GM12878 (cell line): ENCODE measurements around the gene RAB31. TPM values are rescaled to one million over a fixed set of nuclear protein-coding genes. Genes with fewer than 3 reads are reported as not detected.

ENCODE experiments used
- ATAC-seq: fragments of 200-7000 bp; cut with Tn5 transposase; 3 replicates; pipeline ENCODE4 v1.9.1; 2020; ENCODE audit warnings: mild to moderate bottlenecking, moderate library complexity
- BruUV-seq: library from RNA; stranded (reverse); fragments of 400-500 nt; replicated peaks from 2 replicates; lab custom pipeline; 2021; lab: Mats Ljungman, UMichigan
- CTCF ChIA-PET: fragments of 300-600 bp; sonication (Branson Sonifier 250); formaldehyde crosslinking; extraction: SDS; loops from one replicate; lab custom pipeline; 2021; ENCODE audit warnings: inconsistent platforms; lab: Yijun Ruan, JAX
- POLR2A ChIA-PET: fragments of 350-600 bp; formaldehyde crosslinking; extraction: SDS; loops from one replicate; lab custom pipeline; 2021; ENCODE audit warnings: inconsistent platforms; lab: Charles Lee
- RAD21 ChIA-PET: fragments of 300-600 bp; sonication (Branson Sonifier 250); formaldehyde crosslinking; loops from one replicate; lab custom pipeline; 2023; ENCODE audit warnings: antibody characterized with exemption; ENCODE audit not compliant: unreplicated experiment; lab: Charles Lee
- SMC1A ChIA-PET: fragments of 300-600 bp; sonication (Branson Sonifier 250); formaldehyde crosslinking; loops from one replicate; lab custom pipeline; 2023; ENCODE audit not compliant: unreplicated experiment, uncharacterized antibody; lab: Charles Lee
- DNase-seq: peaks from one replicate; pipeline ENCODE4 v3.0.0-alpha.2; 2011; ENCODE audit warnings: low read depth, low spot score
- FAIRE-seq: peaks from 3 replicates; lab custom pipeline; 2011; peaks lifted over from hg19 to GRCh38; lab: Jason Lieb, UNC
- H2AFZ ChIP-seq: 2 replicates; pipeline ENCODE4 v1.6.0; 2011; ENCODE audit warnings: low read depth, low read length, control low read depth; ENCODE audit not compliant: control insufficient read depth
- H3K27ac ChIP-seq: 2 replicates; pipeline ENCODE4 v1.5.1; 2011; ENCODE audit warnings: control low read depth; ENCODE audit not compliant: control insufficient read depth, insufficient read depth
- H3K27me3 ChIP-seq, 2 experiments: replicated peaks in 1 of 2; 2 replicates each; pipeline versions ENCODE4 v1.6.0 to v1.6.1; 2011; ENCODE audit warnings: low read length in 1 of 2; ENCODE audit not compliant: control insufficient read depth in 2 of 2, insufficient read depth in 2 of 2
- H3K36me3 ChIP-seq, 2 experiments: 2 replicates each; pipeline ENCODE4 v1.5.1; 2011; ENCODE audit warnings: low read length in 1 of 2; ENCODE audit not compliant: control insufficient read depth in 2 of 2, insufficient read depth in 2 of 2
- H3K4me1 ChIP-seq: 2 replicates; pipeline ENCODE4 v1.6.1; 2011; ENCODE audit warnings: mild to moderate bottlenecking, low read length, moderate library complexity, mixed read lengths; ENCODE audit not compliant: control insufficient read depth, insufficient read depth
- H3K4me2 ChIP-seq: 2 replicates; pipeline ENCODE4 v1.6.0; 2011; ENCODE audit warnings: control low read depth; ENCODE audit not compliant: control insufficient read depth, insufficient read depth
- H3K4me3 ChIP-seq: fragments of 200-600 bp; sonication (generic); 2 replicates; pipeline ENCODE4 v1.5.1; 2016
- H3K79me2 ChIP-seq: 2 replicates; pipeline ENCODE4 v1.6.0; 2011; ENCODE audit warnings: low read length; ENCODE audit not compliant: control insufficient read depth, insufficient read depth
- H3K9ac ChIP-seq: 2 replicates; pipeline ENCODE4 v1.8.0; 2011; ENCODE audit warnings: low read length, control low read depth, mixed read lengths; ENCODE audit not compliant: control insufficient read depth, insufficient read depth
- H3K9me3 ChIP-seq: replicated peaks from 3 replicates; pipeline ENCODE4 v1.5.1; 2011; ENCODE audit warnings: mild to moderate bottlenecking, low read length; ENCODE audit not compliant: control insufficient read depth, insufficient read depth
- H4K20me1 ChIP-seq: 2 replicates; pipeline ENCODE4 v1.6.0; 2011; ENCODE audit not compliant: control insufficient read depth, insufficient read depth
- CBFB ChIP-seq: IDR thresholded peaks from 2 replicates; pipeline ENCODE4 v1.6.1; 2016; ENCODE audit warnings: antibody characterized with exemption, low read depth
- CREM ChIP-seq: IDR thresholded peaks from 2 replicates; pipeline ENCODE4 v1.6.1; 2014; ENCODE audit warnings: antibody characterized with exemption, low read depth
- E2F4 ChIP-seq: IDR thresholded peaks from 2 replicates; pipeline ENCODE4 v1.6.1; 2012; ENCODE audit warnings: low read depth, low read length, improper control_type of control experiment
- HCFC1 ChIP-seq: fragments of 150-350 bp; IDR thresholded peaks from 2 replicates; pipeline ENCODE4 v1.6.1; 2014; ENCODE audit warnings: low read length
- HDAC6 ChIP-seq: fragments of 200-600 bp; sonication (generic); IDR thresholded peaks from one replicate; pipeline ENCODE4 v1.8.0; 2017; ENCODE audit warnings: antibody characterized with exemption; ENCODE audit not compliant: unreplicated experiment
- IKZF2 ChIP-seq, 2 experiments: fragments of 450-650 bp; IDR thresholded peaks; 2 replicates each; pipeline ENCODE4 v1.6.1; 2017; ENCODE audit warnings: mild to moderate bottlenecking in 2 of 2, moderate library complexity in 2 of 2
- KAT2A ChIP-seq: conservative IDR thresholded peaks from 2 replicates; pipeline ENCODE4 v1.6.1; 2011; ENCODE audit warnings: low read depth, low read length; ENCODE audit not compliant: control insufficient read depth
- MLLT1 ChIP-seq: fragments of 450-650 bp; IDR thresholded peaks from 2 replicates; pipeline ENCODE4 v1.6.1; 2016; ENCODE audit warnings: mild to moderate bottlenecking
- NFYB ChIP-seq: IDR thresholded peaks from 2 replicates; pipeline ENCODE4 v1.6.1; 2011; ENCODE audit warnings: low read depth, mild to moderate bottlenecking, low read length, improper control_type of control experiment, moderate library complexity; ENCODE audit not compliant: insufficient read depth
- NR2C2 ChIP-seq: IDR thresholded peaks from 2 replicates; pipeline ENCODE4 v1.6.1; 2011; ENCODE audit warnings: borderline replicate concordance, low read depth; ENCODE audit not compliant: control insufficient read depth, insufficient read length
- POU2F2 ChIP-seq: IDR thresholded peaks from 3 replicates; pipeline ENCODE4 v1.6.1; 2011; ENCODE audit warnings: low read depth, mild to moderate bottlenecking, low read length, borderline replicate concordance
- SPI1 ChIP-seq: IDR thresholded peaks from 2 replicates; pipeline ENCODE4 v1.6.1; 2011; ENCODE audit warnings: low read depth, mild to moderate bottlenecking, low read length, moderate library complexity, borderline replicate concordance; ENCODE audit not compliant: insufficient read depth
- STAT3 ChIP-seq: IDR thresholded peaks from 2 replicates; pipeline ENCODE4 v1.6.1; 2011; ENCODE audit warnings: low read depth, low read length, improper control_type of control experiment
- TARDBP ChIP-seq: IDR thresholded peaks from 2 replicates; pipeline ENCODE4 v1.6.1; 2016; ENCODE audit warnings: borderline replicate concordance
- TCF7 ChIP-seq: IDR thresholded peaks from 2 replicates; pipeline ENCODE4 v1.6.1; 2014; ENCODE audit warnings: antibody characterized with exemption, borderline replicate concordance
- ZBTB40 ChIP-seq: fragments of 450-650 bp; IDR thresholded peaks from 2 replicates; pipeline ENCODE4 v1.6.1; 2016; ENCODE audit warnings: mild to moderate bottlenecking, moderate library complexity, borderline replicate concordance
- ZNF274 ChIP-seq: IDR thresholded peaks from one replicate; pipeline ENCODE4 v1.8.0; 2011; ENCODE audit not compliant: insufficient read length, insufficient read depth
- ZNF384 ChIP-seq: IDR thresholded peaks from 2 replicates; pipeline ENCODE4 v1.6.1; 2012; ENCODE audit warnings: low read depth, mild to moderate bottlenecking, low read length, improper control_type of control experiment, borderline replicate concordance
- WGBS: methylation state at CpG from one replicate; pipeline ENCODE4 v1.1.6; 2016; ENCODE audit warnings: low lambda C conversion rate; ENCODE audit not compliant: insufficient replicate concordance, insufficient coverage; ENCODE audit errors: missing lambda C conversion rate; 5-methylcytosine and 5-hydroxymethylcytosine counted together
- in situ Hi-C: fragments of 300-500 bp; cut with MboI; formaldehyde crosslinking; loops from 9 replicates; pipeline ENCODE4 v1.14.3; 2018; ENCODE audit warnings: mixed read lengths
- intact Hi-C: fragments of 100-400 bp; cut with micrococcal nuclease; formaldehyde crosslinking; loops from one replicate; pipeline ENCODE4 v1.14.2; 2022; ENCODE audit not compliant: unreplicated experiment
- polyA plus RNA-seq, 11 experiments: library from polyadenylated mRNA; depleted of rRNA in 4 of 11; unstranded in 6 of 11; stranded (reverse) in 5 of 11; fragments of >200 nt; fragmentation: Nextera tagmentation in 4 of 11; fragmentation: Illumina TruSeq in 1 of 11; extraction: Ambion mirVana in 4 of 11; extraction: Trizol in 1 of 11; gene quantifications; 1 replicate in 1 of 11; 2 replicates in 10 of 11; pipeline versions ENCODE4 v1.2.1 to v1.2.3, GENCODE V29; 2011 to 2016; ENCODE audit warnings: inconsistent platforms in 2 of 11, missing spikeins in 2 of 11, low read depth in 1 of 11
- total RNA-seq, 4 experiments: library from RNA; depleted of rRNA in 3 of 4; stranded (reverse); fragments of >200 nt in 3 of 4; fragmentation: Illumina TruSeq in 1 of 4; extraction: Trizol in 1 of 4; gene quantifications; 2 replicates each; pipeline versions ENCODE4 v1.2.1 to v1.2.3, GENCODE V29; 2013 to 2021
- TF ChIP-seq, protein P1 (sequence below): fragments of 450-650 bp; IDR thresholded peaks from 2 replicates; pipeline ENCODE4 v1.6.1; 2017; ENCODE audit warnings: borderline replicate concordance

The RAB31 gene
- total and polyA plus RNA-seq, 10 of the 15 experiments (the other 5 are each of a cell fraction or from before 2014, with no cell fraction given): 0.80 to 23.3 (median 12.2) TPM

DNA sequence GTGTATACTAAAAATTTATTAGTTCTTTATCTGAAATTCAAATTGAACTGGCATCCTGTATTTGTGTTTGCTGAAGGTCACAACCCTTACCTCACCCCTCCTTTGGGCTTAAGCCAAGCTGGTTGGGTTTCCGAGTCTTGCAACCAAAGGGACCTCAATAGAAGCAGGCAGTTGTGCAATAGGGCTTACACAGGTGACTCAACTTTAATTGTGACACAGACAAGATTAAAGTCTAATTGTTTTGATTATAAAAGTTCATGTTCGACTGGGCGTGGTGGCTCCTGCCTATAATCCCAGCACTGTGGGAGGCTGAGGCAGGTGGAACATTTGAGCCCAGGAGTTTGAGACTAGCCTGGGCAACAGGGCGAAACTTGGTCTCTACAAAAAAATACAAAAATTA lies 71.5 kb downstream of the RAB31 start:
- CTCF ChIA-PET: no interaction called here
- no peaks in the 10 kb centered on the region for H3K79me2 ChIP-seq
- TF ChIP-seq STAT3 (no peak), MLLT1 (no peak), NR2C2 (no peak), CREM (no peak), IKZF2 (IDR thresholded peaks at IDR 0.05) (no peak), SPI1 (no peak), ZBTB40 (no peak), KAT2A (no peak), NFYB (no peak), ZNF274 (no peak), CBFB (no peak), E2F4 (no peak), HCFC1 (no peak), TARDBP (no peak), HDAC6 (no peak), POU2F2 (no peak), TCF7 (no peak), ZNF384 (no peak)
- TF ChIP-seq, protein P1, sequence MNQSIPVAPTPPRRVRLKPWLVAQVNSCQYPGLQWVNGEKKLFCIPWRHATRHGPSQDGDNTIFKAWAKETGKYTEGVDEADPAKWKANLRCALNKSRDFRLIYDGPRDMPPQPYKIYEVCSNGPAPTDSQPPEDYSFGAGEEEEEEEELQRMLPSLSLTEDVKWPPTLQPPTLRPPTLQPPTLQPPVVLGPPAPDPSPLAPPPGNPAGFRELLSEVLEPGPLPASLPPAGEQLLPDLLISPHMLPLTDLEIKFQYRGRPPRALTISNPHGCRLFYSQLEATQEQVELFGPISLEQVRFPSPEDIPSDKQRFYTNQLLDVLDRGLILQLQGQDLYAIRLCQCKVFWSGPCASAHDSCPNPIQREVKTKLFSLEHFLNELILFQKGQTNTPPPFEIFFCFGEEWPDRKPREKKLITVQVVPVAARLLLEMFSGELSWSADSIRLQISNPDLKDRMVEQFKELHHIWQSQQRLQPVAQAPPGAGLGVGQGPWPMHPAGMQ: no peak
- no TSS peak for BruUV-seq
- no peaks in the 10 kb centered on the region; the same call in 1 of the 2 replicates for H4K20me1 ChIP-seq
- H3K4me2 ChIP-seq: no peak overlapping the region
- RAD21 ChIA-PET: no interaction called here
- intact Hi-C loops (no loop called here), in situ Hi-C loops (no loop called here)
- no peak for ATAC-seq
- POLR2A ChIA-PET: no interaction called here
- H3K27ac ChIP-seq: no peak overlapping the region
- no peak for DNase-seq
- no peak overlapping the region for H2AFZ ChIP-seq
- H3K27me3 ChIP-seq: no peaks in the 10 kb centered on the region
- H3K4me1 ChIP-seq: no peaks in the 10 kb centered on the region
- 79% methylated on average over 4 of the region's 4 CpGs for WGBS
- SMC1A ChIA-PET: no interaction called here
- FAIRE-seq: no peak
- H3K9ac ChIP-seq: no peak overlapping the region
- no peak overlapping the region for H3K4me3 ChIP-seq
- H3K9me3 ChIP-seq: no peaks in the 10 kb centered on the region
- no peaks in the 10 kb centered on the region for H3K36me3 ChIP-seq
